ENCODE results near the gene CCDC182. TPM values are rescaled to one million over a fixed set of nuclear protein-coding genes. Genes with fewer than 3 reads are reported as not detected.

The CCDC182 gene
- total RNA-seq, 1 experiment from 2014 or later: not detected

DNA sequence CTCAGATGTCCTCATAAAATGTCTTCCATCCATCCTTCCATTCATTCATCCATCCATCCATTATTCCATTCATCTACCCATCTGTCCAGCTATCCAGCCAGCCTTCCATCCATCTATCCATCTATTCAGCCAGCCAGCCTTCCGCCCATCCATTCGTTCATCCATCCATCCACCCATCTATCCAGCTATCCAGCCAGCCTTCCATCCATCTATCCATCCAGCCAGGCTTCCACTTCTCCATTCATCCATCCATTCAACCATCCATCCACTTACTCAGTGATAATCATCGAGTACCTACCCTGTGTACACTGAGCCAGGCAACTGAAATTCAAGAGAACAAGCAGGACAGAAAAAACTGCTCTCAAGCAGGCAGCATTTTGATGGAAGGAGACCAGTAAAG is 4.6 kb upstream of the CCDC182 start:
- CTCF ChIA-PET: no interaction called here
- DNase-seq: no peak
- Mint-ChIP-seq H3K36me3 (ENCODE audit: insufficient read depth, unreplicated experiment) (no peaks in the 10 kb centered on the region), H3K4me3 (ENCODE audit: low read depth, unreplicated experiment) (no peak overlapping the region), H3K9me3 (ENCODE audit: low read depth, unreplicated experiment) (no peaks in the 10 kb centered on the region), H3K27me3 (ENCODE audit: unreplicated experiment) (peaks cover 52% of the 10 kb centered on the region), H3K4me1 (ENCODE audit: low read depth, unreplicated experiment) (no peaks in the 10 kb centered on the region), H3K27ac (ENCODE audit: unreplicated experiment) (no peak overlapping the region)
- intact Hi-C loops (cut with micrococcal nuclease; ENCODE audit: unreplicated experiment): loop anchor here (5.0 kb wide), 2 partner anchors 152 to 507 kb away; no protein-coding TSS in a partner anchor
- BruUV-seq (replicated peaks): no TSS peak
- TF ChIP-seq, protein P1, sequence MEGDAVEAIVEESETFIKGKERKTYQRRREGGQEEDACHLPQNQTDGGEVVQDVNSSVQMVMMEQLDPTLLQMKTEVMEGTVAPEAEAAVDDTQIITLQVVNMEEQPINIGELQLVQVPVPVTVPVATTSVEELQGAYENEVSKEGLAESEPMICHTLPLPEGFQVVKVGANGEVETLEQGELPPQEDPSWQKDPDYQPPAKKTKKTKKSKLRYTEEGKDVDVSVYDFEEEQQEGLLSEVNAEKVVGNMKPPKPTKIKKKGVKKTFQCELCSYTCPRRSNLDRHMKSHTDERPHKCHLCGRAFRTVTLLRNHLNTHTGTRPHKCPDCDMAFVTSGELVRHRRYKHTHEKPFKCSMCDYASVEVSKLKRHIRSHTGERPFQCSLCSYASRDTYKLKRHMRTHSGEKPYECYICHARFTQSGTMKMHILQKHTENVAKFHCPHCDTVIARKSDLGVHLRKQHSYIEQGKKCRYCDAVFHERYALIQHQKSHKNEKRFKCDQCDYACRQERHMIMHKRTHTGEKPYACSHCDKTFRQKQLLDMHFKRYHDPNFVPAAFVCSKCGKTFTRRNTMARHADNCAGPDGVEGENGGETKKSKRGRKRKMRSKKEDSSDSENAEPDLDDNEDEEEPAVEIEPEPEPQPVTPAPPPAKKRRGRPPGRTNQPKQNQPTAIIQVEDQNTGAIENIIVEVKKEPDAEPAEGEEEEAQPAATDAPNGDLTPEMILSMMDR (IDR thresholded peaks at IDR 0.05; ENCODE audit: unreplicated experiment): no peak

DNA sequence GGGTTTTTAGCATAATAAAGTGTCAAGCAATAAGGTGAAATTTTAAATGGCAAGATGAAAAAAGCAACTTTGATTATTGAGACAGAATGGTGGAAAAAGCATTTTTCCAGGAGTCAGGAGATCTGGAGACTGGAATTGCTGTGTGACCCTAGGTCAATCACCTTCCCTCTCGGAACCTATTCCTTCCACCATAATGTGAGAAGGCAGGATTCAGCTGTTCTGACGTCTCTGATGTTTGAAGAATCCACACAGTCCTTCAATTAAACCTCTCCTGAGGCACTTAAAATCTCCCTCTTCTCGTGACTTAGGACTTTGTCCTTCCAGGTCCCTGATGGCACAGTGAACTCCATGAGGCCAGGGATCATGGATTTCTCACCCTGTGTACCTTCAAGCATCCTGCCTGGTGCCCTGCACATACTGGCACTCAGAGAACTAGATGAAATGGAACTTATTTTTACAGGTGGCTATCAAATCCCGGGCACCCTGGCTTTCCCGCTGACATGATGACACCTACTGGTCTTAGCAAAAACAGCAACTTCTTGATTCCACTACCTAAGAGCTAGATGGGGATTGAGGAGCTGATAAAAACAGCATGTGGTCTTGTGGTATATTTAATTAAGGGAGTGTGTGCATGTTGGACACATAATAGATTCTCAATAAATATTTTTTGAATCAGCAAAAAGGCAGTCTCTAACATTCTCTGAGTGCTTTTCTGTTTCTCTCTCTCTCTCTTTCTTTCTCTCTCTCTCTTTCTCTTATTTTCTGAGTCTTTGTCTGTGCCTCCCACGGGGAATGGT is 2.3 kb upstream of the CCDC182 start:
- peak; percentile 17 for DNase-seq
- CTCF ChIA-PET: interaction anchor here (0.6 to 1.0 kb wide), 5 partner anchors 15 to 617 kb away, joined by 3 to 12 read pairs (median 4); no protein-coding TSS in a partner anchor
- Mint-ChIP-seq H3K27ac (ENCODE audit: unreplicated experiment) (no peak overlapping the region), H3K9me3 (ENCODE audit: low read depth, unreplicated experiment) (no peaks in the 10 kb centered on the region), H3K4me3 (ENCODE audit: low read depth, unreplicated experiment) (no peak overlapping the region), H3K27me3 (ENCODE audit: unreplicated experiment) (peaks cover 71% of the 10 kb centered on the region), H3K4me1 (ENCODE audit: low read depth, unreplicated experiment) (no peaks in the 10 kb centered on the region), H3K36me3 (ENCODE audit: insufficient read depth, unreplicated experiment) (no peaks in the 10 kb centered on the region)
- intact Hi-C loops (cut with micrococcal nuclease; ENCODE audit: unreplicated experiment): loop anchor here (2.0 to 5.0 kb wide), 3 partner anchors 150 to 619 kb away; no protein-coding TSS in a partner anchor
- no TSS peak for BruUV-seq (replicated peaks)
- TF ChIP-seq, protein P1 (IDR thresholded peaks at IDR 0.05; ENCODE audit: unreplicated experiment): no peak

DNA sequence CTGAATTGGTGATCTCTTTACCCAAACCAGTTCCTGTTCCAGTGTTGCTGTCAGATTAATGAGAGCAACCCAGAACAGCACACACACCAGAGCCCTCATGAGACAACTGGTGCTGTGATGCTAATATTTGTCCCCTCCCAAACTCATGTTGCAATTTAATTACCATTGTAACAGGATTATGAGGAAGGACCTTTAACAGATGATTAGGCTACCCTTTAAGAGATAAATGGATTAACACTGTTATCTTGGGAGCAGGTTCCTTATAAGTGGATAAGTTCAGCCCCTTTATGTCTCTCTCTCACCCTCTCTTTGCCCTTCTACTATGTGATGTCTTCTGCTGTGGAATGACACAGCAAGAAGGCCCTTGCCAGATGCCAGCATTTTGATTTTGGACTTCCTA is 1.1 kb upstream of the CCDC182 start:
- Mint-ChIP-seq H3K27ac (ENCODE audit: unreplicated experiment) (no peak overlapping the region), H3K4me1 (ENCODE audit: low read depth, unreplicated experiment) (no peaks in the 10 kb centered on the region), H3K27me3 (ENCODE audit: unreplicated experiment) (peaks cover 78% of the 10 kb centered on the region), H3K36me3 (ENCODE audit: insufficient read depth, unreplicated experiment) (no peaks in the 10 kb centered on the region), H3K9me3 (ENCODE audit: low read depth, unreplicated experiment) (no peaks in the 10 kb centered on the region), H3K4me3 (ENCODE audit: low read depth, unreplicated experiment) (no peak overlapping the region)
- CTCF ChIA-PET: no interaction called here
- DNase-seq: no peak
- TF ChIP-seq, protein P1 (IDR thresholded peaks at IDR 0.05; ENCODE audit: unreplicated experiment): no peak
- intact Hi-C loops (cut with micrococcal nuclease; ENCODE audit: unreplicated experiment): loop anchor here (2.0 to 5.0 kb wide), 3 partner anchors 149 to 617 kb away; no protein-coding TSS in a partner anchor
- no TSS peak for BruUV-seq (replicated peaks)

DNA sequence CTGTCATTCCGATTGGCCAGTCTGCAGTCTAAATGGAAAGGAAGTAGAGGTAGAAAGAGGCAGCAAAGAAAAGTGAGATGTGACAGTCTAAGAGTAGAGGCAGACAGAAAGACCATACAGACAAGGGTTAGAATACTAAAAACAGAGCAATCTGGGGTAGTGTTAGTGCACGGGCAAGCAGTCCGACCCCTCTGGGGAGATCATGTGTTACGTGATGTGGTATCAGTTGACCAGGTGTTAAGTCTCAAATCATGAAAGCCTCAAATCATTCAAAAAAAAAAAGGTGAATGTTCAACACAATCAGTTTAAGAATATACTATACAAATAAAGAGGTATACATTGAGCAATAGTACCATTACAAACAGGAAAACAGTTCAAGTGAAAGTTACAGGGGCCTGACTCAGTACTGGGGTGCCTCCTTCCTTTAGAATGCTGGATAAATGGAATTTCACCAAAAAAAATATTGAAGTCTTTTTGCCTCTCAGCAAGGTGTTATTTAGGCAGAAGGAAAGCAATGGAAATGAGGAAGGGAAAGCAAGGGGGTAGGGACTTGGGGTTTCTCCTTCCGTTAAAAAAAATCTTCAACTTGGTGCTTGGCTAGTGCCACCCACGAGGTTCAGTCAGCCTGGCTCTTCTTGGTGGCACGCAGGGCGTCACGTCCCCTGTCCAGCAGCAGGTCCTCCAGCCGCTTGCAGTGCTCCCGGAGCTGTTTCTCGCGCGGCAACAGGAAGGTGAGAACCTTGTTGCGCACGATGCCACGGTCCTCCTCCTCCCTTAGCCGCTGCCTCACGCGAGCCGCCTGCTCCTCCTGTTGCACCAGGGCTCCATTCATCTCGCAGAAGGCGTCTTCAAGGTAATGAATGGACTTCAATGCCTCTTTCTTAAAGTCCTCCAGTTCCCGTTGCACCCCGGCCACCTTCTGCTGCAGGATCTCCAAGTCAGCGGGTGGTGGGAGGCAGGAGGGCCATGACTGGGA is 616 bp downstream of the CCDC182 start:
- H3K27me3 Mint-ChIP-seq (ENCODE audit: unreplicated experiment): peaks cover 83% of the 10 kb centered on the region
- intact Hi-C loops (cut with micrococcal nuclease; ENCODE audit: unreplicated experiment): loop anchor here (5.0 kb wide), 2 partner anchors 147 to 502 kb away; no protein-coding TSS in a partner anchor
- no peaks in the 10 kb centered on the region for H3K9me3 Mint-ChIP-seq (ENCODE audit: low read depth, unreplicated experiment)
- no peaks in the 10 kb centered on the region for H3K4me1 Mint-ChIP-seq (ENCODE audit: low read depth, unreplicated experiment)
- no TSS peak for BruUV-seq (replicated peaks)
- TF ChIP-seq, protein P1 (IDR thresholded peaks at IDR 0.05; ENCODE audit: unreplicated experiment): no peak
- H3K36me3 Mint-ChIP-seq (ENCODE audit: insufficient read depth, unreplicated experiment): no peaks in the 10 kb centered on the region
- CTCF ChIA-PET: interaction anchor here (0.6 kb wide), 1 partner anchor 18 kb away, joined by 3 read pairs; no protein-coding TSS in a partner anchor
- no peak overlapping the region for H3K27ac Mint-ChIP-seq (ENCODE audit: unreplicated experiment)
- H3K4me3 Mint-ChIP-seq (ENCODE audit: low read depth, unreplicated experiment): no peak overlapping the region
- DNase-seq: no peak
